ENCODE data around the gene KRTAP1-1. TPM values are rescaled to one million over a fixed set of nuclear protein-coding genes. Genes with fewer than 3 reads are reported as not detected.
"Not testable (repeated sequence)": the region's sequence is repeated elsewhere in the genome, so short reads cannot be mapped to it uniquely, and the experiment has no call there.

KRTAP1-1 gene
- polyA plus RNA-seq, 1 donor from 2014 or later: not detected

- H3K4me3 ChIP-seq (ENCODE audit: low read length); H4K20me1 ChIP-seq (ENCODE audit: insufficient read depth); H3K9me3 ChIP-seq (ENCODE audit: low read length); H3K36me3 ChIP-seq (ENCODE audit: insufficient read depth, low read length); H2AFZ ChIP-seq (ENCODE audit: low read depth, low read length); H3K4me2 ChIP-seq (ENCODE audit: low read length); H3K79me2 ChIP-seq (replicated peaks; ENCODE audit: insufficient read depth, low read length); H3K9ac ChIP-seq (ENCODE audit: low read length); H3K9me2 ChIP-seq (ENCODE audit: insufficient read depth, low read length); H3F3A ChIP-seq (ENCODE audit: insufficient read depth, low read length, poor library complexity, severe bottlenecking); H3K27me3 ChIP-seq (ENCODE audit: insufficient read depth, low read depth, low read length); H3K27ac ChIP-seq (ENCODE audit: low read length): not testable (repeated sequence)
Observed at GRCh38 chr17:41065016-41065689, 23.9 kb upstream of the KRTAP1-1 start.

DNA sequence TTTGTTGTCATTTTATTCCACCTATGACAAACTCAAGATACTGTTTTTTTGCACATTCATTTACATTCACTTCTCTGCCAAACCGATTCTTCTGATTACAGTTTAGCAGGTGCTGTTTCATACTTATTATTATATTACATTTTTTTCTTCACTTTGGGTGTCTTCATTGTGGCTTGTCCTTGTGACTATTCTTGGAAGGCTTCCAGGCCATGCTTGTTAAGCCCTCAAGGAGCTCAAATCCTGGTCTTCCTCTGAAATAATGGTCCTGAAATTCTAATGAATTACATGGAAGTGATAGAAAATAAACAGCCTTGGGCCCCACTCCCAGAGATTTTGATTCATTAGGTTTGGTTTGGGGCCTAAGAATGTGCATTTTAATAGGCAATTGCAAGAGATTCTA is 23.1 kb upstream of the KRTAP1-1 start:
- H3K9me3 ChIP-seq (ENCODE audit: low read length): no peaks in the 10 kb centered on the region
- H4K20me1 ChIP-seq (ENCODE audit: insufficient read depth): no peaks in the 10 kb centered on the region
- H3K36me3 ChIP-seq (ENCODE audit: insufficient read depth, low read length): no peaks in the 10 kb centered on the region
- H3K9me2 ChIP-seq (ENCODE audit: insufficient read depth, low read length): no peaks in the 10 kb centered on the region
- H3K27me3 ChIP-seq (ENCODE audit: insufficient read depth, low read depth, low read length): no peaks in the 10 kb centered on the region
- no peak overlapping the region for H2AFZ ChIP-seq (ENCODE audit: low read depth, low read length)
- H3K9ac ChIP-seq (ENCODE audit: low read length): no peak overlapping the region
- no peaks in the 10 kb centered on the region for H3F3A ChIP-seq (ENCODE audit: insufficient read depth, low read length, poor library complexity, severe bottlenecking)
- H3K4me2 ChIP-seq (ENCODE audit: low read length): no peak overlapping the region
- TF ChIP-seq MXI1 (conservative IDR thresholded peaks at IDR 0.05; ENCODE audit: poor library complexity, severe bottlenecking) (no peak), SMC3 (conservative IDR thresholded peaks at IDR 0.05; ENCODE audit: poor library complexity) (no peak)
- no peak overlapping the region for H3K27ac ChIP-seq (ENCODE audit: low read length)
- H3K79me2 ChIP-seq (replicated peaks; ENCODE audit: insufficient read depth, low read length): no peaks in the 10 kb centered on the region
- H3K4me3 ChIP-seq (ENCODE audit: low read length): no peak overlapping the region

- no peak overlapping the region for H2AFZ ChIP-seq (ENCODE audit: low read depth, low read length)
- no peak overlapping the region for H3K4me2 ChIP-seq (ENCODE audit: low read length)
- H3K4me3 ChIP-seq (ENCODE audit: low read length): no peak overlapping the region
- H4K20me1 ChIP-seq (ENCODE audit: insufficient read depth): no peaks in the 10 kb centered on the region
- TF ChIP-seq TAF1 (IDR thresholded peaks at IDR 0.05; ENCODE audit: low read depth) (no peak), RAD21 (conservative IDR thresholded peaks at IDR 0.05) (no peak), CTCF (IDR thresholded peaks at IDR 0.05; ENCODE audit: poor library complexity, severe bottlenecking) (no peak), POLR2AphosphoS5 (IDR thresholded peaks at IDR 0.05) (no peak), REST (IDR thresholded peaks at IDR 0.05; ENCODE audit: borderline replicate concordance) (no peak), EP300 (conservative IDR thresholded peaks at IDR 0.05; ENCODE audit: poor library complexity, severe bottlenecking) (no peak), SMC3 (conservative IDR thresholded peaks at IDR 0.05; ENCODE audit: poor library complexity) (no peak), MXI1 (conservative IDR thresholded peaks at IDR 0.05; ENCODE audit: poor library complexity, severe bottlenecking) (no peak), EZH2 (IDR thresholded peaks at IDR 0.05; ENCODE audit: borderline replicate concordance, insufficient read depth, low read length, poor library complexity, severe bottlenecking) (no peak)
- no peaks in the 10 kb centered on the region for H3K36me3 ChIP-seq (ENCODE audit: insufficient read depth, low read length)
- no peaks in the 10 kb centered on the region for H3K9me2 ChIP-seq (ENCODE audit: insufficient read depth, low read length)
- no peaks in the 10 kb centered on the region for H3K27me3 ChIP-seq (ENCODE audit: insufficient read depth, low read depth, low read length)
- H3K9me3 ChIP-seq (ENCODE audit: low read length): no peaks in the 10 kb centered on the region
- no peaks in the 10 kb centered on the region for H3K79me2 ChIP-seq (replicated peaks; ENCODE audit: insufficient read depth, low read length)
- H3K27ac ChIP-seq (ENCODE audit: low read length): no peak overlapping the region
- no peak overlapping the region for H3K9ac ChIP-seq (ENCODE audit: low read length)
- H3F3A ChIP-seq (ENCODE audit: insufficient read depth, low read length, poor library complexity, severe bottlenecking): no peaks in the 10 kb centered on the region
Observed at GRCh38 chr17:41063449-41063848, 22.2 kb upstream of the KRTAP1-1 start.
